Measurements from ENCODE around the gene SLC7A14.

Gene SLC7A14

GRCh38 chr3:170423001-170423615 is 162.8 kb downstream of the SLC7A14 start:
- DNase-seq, result no peak

GRCh38 chr3:170421758-170422157 is 164.1 kb downstream of the SLC7A14 start:
- DNase-seq, result no peak

- DNase-seq, result no peak
Observed at GRCh38 chr3:170421111-170421641, 164.7 kb downstream of the SLC7A14 start.

GRCh38 chr3:170420307-170420821 is 165.5 kb downstream of the SLC7A14 start:
- DNase-seq, result no peak

- DNase-seq, result no peak
Observed at GRCh38 chr3:170419557-170420087, 166.3 kb downstream of the SLC7A14 start.

GRCh38 chr3:170418422-170419398 is 167.2 kb downstream of the SLC7A14 start, which contains the start of gene CLDN11:
Gene CLDN11 (plus strand): TSS chr3:170418868. CDS start chr3:170419067, 199 bp downstream.
- no peak for DNase-seq

GRCh38 chr3:170417090-170417489 is 168.8 kb downstream of the SLC7A14 start:
- DNase-seq, result no peak

- no peak for DNase-seq
Observed at GRCh38 chr3:170414202-170414663, 171.6 kb downstream of the SLC7A14 start.

- DNase-seq, result no peak
Observed at GRCh38 chr3:170413291-170413690, 172.6 kb downstream of the SLC7A14 start.

GRCh38 chr3:170410428-170411029 is 175.3 kb downstream of the SLC7A14 start:
- no peak for DNase-seq
